ENCODE results near the gene LYAR. TPM values are rescaled to one million over a fixed set of nuclear protein-coding genes. Genes with fewer than 3 reads are reported as not detected.
A peak's percentile ranks its signal among the peaks of the same experiment; 100 is the strongest.

Gene LYAR
- total RNA-seq, 1 donor from 2014 or later = 93.9 TPM

DNA sequence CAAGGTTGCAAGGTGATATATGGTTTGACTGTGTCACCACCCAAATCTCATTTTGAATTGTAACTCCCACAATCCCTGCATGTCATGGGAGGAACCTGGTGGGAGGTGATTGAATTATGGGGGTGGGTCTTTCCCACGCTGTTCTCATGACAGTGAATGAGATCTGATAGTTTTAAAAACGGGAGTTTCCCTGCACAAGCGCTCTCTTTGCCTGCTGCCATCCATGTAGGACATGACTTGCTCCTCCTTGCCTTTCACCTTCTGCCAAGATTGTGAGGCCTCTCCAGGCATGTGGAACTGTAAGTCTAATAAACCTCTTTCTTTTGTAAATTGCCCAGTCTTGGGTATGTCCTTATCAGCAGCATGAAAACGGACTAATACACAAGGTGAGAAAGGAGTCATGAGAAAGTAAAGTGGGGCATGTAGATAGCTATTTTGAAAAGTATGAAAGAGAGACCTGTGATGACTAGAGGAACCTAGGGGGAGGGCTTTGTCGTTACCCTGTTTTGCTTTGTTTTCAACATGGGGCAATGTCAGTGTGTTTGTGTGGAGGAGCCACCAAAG is 6.4 kb upstream of the LYAR start:
- no peak overlapping the region for H3K27ac Mint-ChIP-seq
- H3K4me1 Mint-ChIP-seq = peaks cover 18% of the 10 kb centered on the region
- intact Hi-C loops (cut with micrococcal nuclease) = no loop called here
- H3K36me3 Mint-ChIP-seq (ENCODE audit: low read depth) = peaks cover 22% of the 10 kb centered on the region
- no peak overlapping the region for H3K4me3 Mint-ChIP-seq
- no peak for DNase-seq
- no peaks in the 10 kb centered on the region for H3K27me3 Mint-ChIP-seq
- no peaks in the 10 kb centered on the region for H3K9me3 Mint-ChIP-seq

DNA sequence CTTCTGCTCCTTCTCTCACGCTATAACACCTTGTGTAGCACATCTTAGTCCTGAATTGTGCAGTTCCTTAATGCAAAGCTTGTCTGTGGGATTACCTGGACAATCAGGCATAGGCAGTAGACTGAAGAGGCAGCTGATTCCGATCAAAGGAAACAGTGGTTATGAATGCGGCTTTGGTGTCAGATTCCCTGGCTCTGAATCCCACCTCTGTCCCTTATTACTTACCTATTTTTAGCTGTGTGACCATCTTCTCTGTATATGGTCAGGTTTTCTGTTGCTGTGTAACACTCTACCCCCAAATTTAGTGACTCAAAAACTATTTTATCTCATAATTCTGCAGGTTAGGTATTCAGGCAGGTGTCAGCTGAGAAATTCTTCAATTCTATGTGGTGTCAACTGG is 3.3 kb upstream of the LYAR start:
- H3K4me3 Mint-ChIP-seq = no peak overlapping the region
- intact Hi-C loops (cut with micrococcal nuclease) = no loop called here
- no peak for DNase-seq
- H3K4me1 Mint-ChIP-seq = peaks cover 32% of the 10 kb centered on the region
- no peaks in the 10 kb centered on the region for H3K9me3 Mint-ChIP-seq
- H3K27me3 Mint-ChIP-seq = no peaks in the 10 kb centered on the region
- no peak overlapping the region for H3K27ac Mint-ChIP-seq
- H3K36me3 Mint-ChIP-seq (ENCODE audit: low read depth) = peaks cover 21% of the 10 kb centered on the region

DNA sequence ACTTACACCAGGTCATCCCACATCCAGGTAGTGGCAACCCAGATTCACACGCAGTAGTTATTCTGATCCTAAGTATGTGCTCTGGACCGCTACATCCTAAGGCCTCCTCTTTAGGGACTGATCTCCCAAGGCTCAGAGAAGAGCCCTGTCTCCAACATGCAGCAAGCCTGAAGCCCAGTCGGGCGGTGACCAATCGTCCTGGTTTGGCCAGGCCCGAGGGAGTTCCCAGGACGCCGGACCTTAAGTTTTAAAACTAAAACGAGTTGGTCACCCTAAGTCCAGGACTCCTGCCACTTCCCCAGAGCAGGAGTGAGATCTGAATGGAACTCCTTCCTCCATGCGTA is 385 bp downstream of the LYAR start:
- Mint-ChIP-seq H3K27ac (peak overlapping the region; percentile 95), H3K4me3 (peak overlapping the region; percentile 99), H3K27me3 (no peaks in the 10 kb centered on the region), H3K4me1 (peaks cover 38% of the 10 kb centered on the region), H3K36me3 (ENCODE audit: low read depth) (peaks cover 25% of the 10 kb centered on the region), H3K9me3 (no peaks in the 10 kb centered on the region)
- no peak for DNase-seq
- intact Hi-C loops (cut with micrococcal nuclease) = no loop called here

DNA sequence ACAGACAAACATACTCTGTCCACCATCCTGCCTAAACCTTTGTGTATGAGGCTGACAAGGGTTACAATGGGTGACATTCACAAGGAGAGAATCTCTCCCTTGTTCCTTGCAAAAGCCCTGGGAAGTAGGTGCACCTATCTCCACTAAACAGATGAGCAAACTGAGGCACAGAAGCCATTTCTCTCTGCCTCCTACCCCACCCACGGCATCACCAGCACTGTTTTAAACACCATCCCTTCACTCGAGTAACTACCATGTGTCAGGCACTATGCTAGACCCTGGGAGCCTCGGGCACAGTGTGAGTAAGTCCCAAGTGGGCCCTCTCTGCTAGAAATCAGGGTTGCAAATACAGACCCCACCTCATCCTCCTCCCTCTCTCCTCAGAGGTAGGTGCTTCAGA is 899 bp downstream of the LYAR start:
- Mint-ChIP-seq H3K4me3 (peak overlapping the region; percentile 99), H3K27ac (peak overlapping the region; percentile 95), H3K4me1 (peaks cover 38% of the 10 kb centered on the region), H3K27me3 (no peaks in the 10 kb centered on the region), H3K9me3 (no peaks in the 10 kb centered on the region), H3K36me3 (ENCODE audit: low read depth) (peaks cover 27% of the 10 kb centered on the region)
- no peak for DNase-seq
- intact Hi-C loops (cut with micrococcal nuclease) = no loop called here

DNA sequence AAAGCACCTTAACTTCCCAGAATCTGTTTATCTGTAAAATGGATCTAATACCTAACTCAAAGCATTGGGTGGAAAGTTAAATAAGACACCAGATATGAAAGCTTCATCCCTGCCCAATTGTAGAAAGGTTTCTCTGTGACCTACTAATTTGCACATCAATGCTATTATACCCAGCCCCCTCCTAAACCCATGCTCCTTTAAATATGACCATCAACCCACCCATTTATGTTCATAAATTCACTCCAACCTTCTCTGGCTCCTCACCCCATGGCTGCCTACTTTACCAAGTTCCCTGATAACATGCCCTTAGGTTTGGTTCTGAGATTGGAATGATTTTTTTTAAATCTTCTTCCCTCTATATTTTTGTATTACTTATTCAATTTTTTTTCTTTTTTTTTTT is 1.9 kb downstream of the LYAR start:
- intact Hi-C loops (cut with micrococcal nuclease) = no loop called here
- DNase-seq = no peak
- Mint-ChIP-seq H3K4me3 (peak overlapping the region; percentile 46), H3K27me3 (no peaks in the 10 kb centered on the region), H3K27ac (no peak overlapping the region), H3K9me3 (no peaks in the 10 kb centered on the region), H3K36me3 (ENCODE audit: low read depth) (peaks cover 35% of the 10 kb centered on the region), H3K4me1 (peaks cover 38% of the 10 kb centered on the region)

DNA sequence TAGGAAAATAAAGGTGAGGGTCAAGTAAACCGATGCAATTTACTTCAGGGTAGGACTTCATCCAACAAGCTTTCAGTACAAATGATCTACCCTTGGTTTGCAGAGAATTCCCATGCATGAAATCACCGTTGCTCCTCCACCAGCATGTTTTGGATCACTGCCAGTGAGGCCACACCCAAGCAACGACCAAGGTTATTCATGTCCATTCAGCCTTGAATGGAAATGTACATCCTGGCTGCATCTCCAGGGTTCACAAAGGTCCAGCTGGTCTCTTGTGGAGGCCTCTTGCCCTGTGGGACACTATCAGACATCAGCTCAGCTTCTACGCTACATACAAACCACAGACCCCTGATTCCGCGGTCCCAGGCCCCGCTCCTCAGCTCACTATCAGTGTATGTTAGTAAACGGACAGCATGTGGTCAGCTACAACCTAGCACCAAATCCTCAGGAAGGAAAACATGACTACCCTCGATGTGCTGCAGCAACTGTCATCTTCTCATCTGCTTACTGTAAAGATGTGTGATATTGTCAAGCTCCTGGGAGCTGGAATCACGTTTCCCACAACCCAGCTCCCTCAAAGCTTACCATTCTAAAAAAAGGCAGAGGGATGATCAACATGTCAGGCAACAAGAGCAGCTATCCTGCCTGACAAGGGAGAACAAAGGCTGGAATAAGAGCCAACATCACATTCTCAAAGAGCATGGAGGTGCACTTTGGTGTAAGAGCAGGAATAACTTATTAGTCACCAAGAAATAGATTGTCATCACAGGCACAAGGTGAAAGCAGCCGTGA is 4.9 kb downstream of the LYAR start:
- no peak for DNase-seq
- Mint-ChIP-seq H3K4me1 (peaks cover 25% of the 10 kb centered on the region), H3K4me3 (no peak overlapping the region), H3K27ac (no peak overlapping the region), H3K27me3 (no peaks in the 10 kb centered on the region), H3K36me3 (ENCODE audit: low read depth) (peaks cover 52% of the 10 kb centered on the region), H3K9me3 (no peaks in the 10 kb centered on the region)
- intact Hi-C loops (cut with micrococcal nuclease) = no loop called here

GRCh38 chr4:4281787-4282186 is 8.2 kb downstream of the LYAR start:
- peaks cover 59% of the 10 kb centered on the region for H3K36me3 Mint-ChIP-seq (ENCODE audit: low read depth)
- no peak overlapping the region for H3K4me3 Mint-ChIP-seq
- no peak for DNase-seq
- intact Hi-C loops (cut with micrococcal nuclease) = no loop called here
- no peak overlapping the region for H3K27ac Mint-ChIP-seq
- no peaks in the 10 kb centered on the region for H3K9me3 Mint-ChIP-seq
- no peaks in the 10 kb centered on the region for H3K27me3 Mint-ChIP-seq
- H3K4me1 Mint-ChIP-seq = peaks cover 7% of the 10 kb centered on the region

GRCh38 chr4:4277531-4277930 is 12.4 kb downstream of the LYAR start:
- intact Hi-C loops (cut with micrococcal nuclease) = no loop called here
- H3K9me3 Mint-ChIP-seq = no peaks in the 10 kb centered on the region
- no peak for DNase-seq
- no peak overlapping the region for H3K4me3 Mint-ChIP-seq
- H3K36me3 Mint-ChIP-seq (ENCODE audit: low read depth) = peaks cover 49% of the 10 kb centered on the region
- H3K4me1 Mint-ChIP-seq = peaks cover 2% of the 10 kb centered on the region
- H3K27me3 Mint-ChIP-seq = no peaks in the 10 kb centered on the region
- H3K27ac Mint-ChIP-seq = no peak overlapping the region

- Mint-ChIP-seq H3K4me3 (no peak overlapping the region), H3K36me3 (ENCODE audit: low read depth) (peaks cover 49% of the 10 kb centered on the region), H3K9me3 (no peaks in the 10 kb centered on the region), H3K27ac (no peak overlapping the region), H3K4me1 (peaks cover 17% of the 10 kb centered on the region), H3K27me3 (no peaks in the 10 kb centered on the region)
- no peak for DNase-seq
- intact Hi-C loops (cut with micrococcal nuclease) = no loop called here
These were observed 15.7 kb downstream of the LYAR start for GRCh38 chr4:4274226-4274625.

- Mint-ChIP-seq H3K36me3 (ENCODE audit: low read depth) (peaks cover 54% of the 10 kb centered on the region), H3K4me1 (peaks cover 23% of the 10 kb centered on the region), H3K4me3 (no peak overlapping the region), H3K27ac (no peak overlapping the region), H3K27me3 (no peaks in the 10 kb centered on the region), H3K9me3 (no peaks in the 10 kb centered on the region)
- intact Hi-C loops (cut with micrococcal nuclease) = no loop called here
- DNase-seq = no peak
These were observed 18.0 kb downstream of the LYAR start for GRCh38 chr4:4271912-4272311.

DNA sequence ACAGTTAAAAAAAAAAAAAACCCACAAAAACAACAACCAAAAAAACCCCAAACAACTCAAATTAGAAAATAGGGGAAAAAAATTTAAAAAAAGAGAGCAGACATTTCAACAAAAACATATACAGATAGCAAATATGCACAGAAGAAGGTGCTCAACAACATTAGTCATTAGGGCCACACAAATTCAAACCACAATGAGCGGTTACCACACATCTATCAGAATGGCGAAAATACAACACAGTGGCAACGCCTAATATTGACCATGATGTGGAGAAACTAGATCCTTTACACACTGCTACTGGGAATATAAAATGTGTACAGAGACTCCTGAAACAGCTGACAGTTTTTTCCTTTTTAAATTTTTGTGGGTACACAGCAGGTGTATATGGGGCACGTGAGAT is 19.4 kb downstream of the LYAR start:
- H3K27me3 Mint-ChIP-seq = no peaks in the 10 kb centered on the region
- peaks cover 56% of the 10 kb centered on the region for H3K36me3 Mint-ChIP-seq (ENCODE audit: low read depth)
- no peak overlapping the region for H3K27ac Mint-ChIP-seq
- H3K9me3 Mint-ChIP-seq = no peaks in the 10 kb centered on the region
- DNase-seq = no peak
- intact Hi-C loops (cut with micrococcal nuclease) = no loop called here
- H3K4me1 Mint-ChIP-seq = peaks cover 23% of the 10 kb centered on the region
- H3K4me3 Mint-ChIP-seq = peak overlapping the region; percentile 11

DNA sequence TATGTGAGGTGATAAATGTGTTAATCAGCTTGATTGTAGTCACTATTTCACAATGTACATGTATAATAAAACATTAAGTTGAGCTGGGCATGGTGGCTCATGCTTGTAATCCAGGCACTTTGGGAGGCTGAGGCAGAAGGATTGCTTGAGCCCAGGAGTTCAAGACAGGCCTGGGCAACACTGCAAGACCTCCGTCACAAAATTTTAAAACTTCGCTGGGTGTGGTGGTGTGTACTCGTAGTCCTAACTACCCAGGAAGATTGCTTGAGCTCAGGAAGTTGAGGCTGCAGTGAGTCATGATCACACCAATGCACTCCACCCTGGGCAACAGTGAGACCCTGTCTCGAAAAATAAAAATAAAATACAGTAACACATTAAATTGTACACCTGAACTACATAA is 20.1 kb downstream of the LYAR start:
- Mint-ChIP-seq H3K4me3 (peak overlapping the region; percentile 11), H3K27ac (peak overlapping the region; percentile 69), H3K27me3 (no peaks in the 10 kb centered on the region)

DNA sequence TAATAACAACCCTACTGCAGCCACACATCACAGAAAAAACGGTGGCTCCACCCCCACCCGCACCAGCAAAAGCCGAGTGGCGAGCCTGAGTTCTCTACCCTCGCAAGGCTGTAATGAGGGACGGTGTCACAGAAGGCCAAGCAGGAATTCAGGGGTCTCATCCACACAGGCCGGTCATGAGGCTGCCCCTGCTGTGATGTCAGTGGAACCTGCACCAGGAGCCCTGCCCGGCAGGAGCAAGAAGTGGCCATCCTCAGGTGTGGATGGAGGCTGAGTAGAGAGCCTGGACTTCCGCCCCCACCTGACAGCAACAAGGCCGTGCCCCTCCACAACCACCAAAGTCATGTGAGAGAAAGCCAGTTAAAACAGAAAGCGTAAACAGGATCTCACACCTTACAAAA is 20.6 kb downstream of the LYAR start:
- H3K27me3 Mint-ChIP-seq = no peaks in the 10 kb centered on the region
- intact Hi-C loops (cut with micrococcal nuclease) = no loop called here
- H3K36me3 Mint-ChIP-seq (ENCODE audit: low read depth) = peaks cover 51% of the 10 kb centered on the region
- H3K4me3 Mint-ChIP-seq = peak overlapping the region; percentile 11
- H3K4me1 Mint-ChIP-seq = peaks cover 22% of the 10 kb centered on the region
- peak; percentile 61 for DNase-seq
- H3K9me3 Mint-ChIP-seq = no peaks in the 10 kb centered on the region
- peak overlapping the region; percentile 69 for H3K27ac Mint-ChIP-seq

More for the DNA sequence above, 20.1 kb downstream of the LYAR start:
- Mint-ChIP-seq H3K9me3 (no peaks in the 10 kb centered on the region), H3K36me3 (ENCODE audit: low read depth) (peaks cover 56% of the 10 kb centered on the region), H3K4me1 (peaks cover 23% of the 10 kb centered on the region)
- peak; percentile 63 for DNase-seq
- intact Hi-C loops (cut with micrococcal nuclease) = no loop called here

GRCh38 chr4:4268776-4269175 is 21.2 kb downstream of the LYAR start:
- peaks cover 48% of the 10 kb centered on the region for H3K36me3 Mint-ChIP-seq (ENCODE audit: low read depth)

GRCh38 chr4:4267981-4268380 is 22.0 kb downstream of the LYAR start:
- no peak for DNase-seq
- Mint-ChIP-seq H3K4me1 (peaks cover 20% of the 10 kb centered on the region), H3K27me3 (peaks cover 2% of the 10 kb centered on the region), H3K36me3 (ENCODE audit: low read depth) (peaks cover 45% of the 10 kb centered on the region), H3K4me3 (no peak overlapping the region), H3K9me3 (no peaks in the 10 kb centered on the region), H3K27ac (no peak overlapping the region)
- intact Hi-C loops (cut with micrococcal nuclease) = no loop called here

More at GRCh38 chr4:4268776-4269175, 21.2 kb downstream of the LYAR start:
- Mint-ChIP-seq H3K27ac (peak overlapping the region; percentile 5), H3K27me3 (no peaks in the 10 kb centered on the region), H3K9me3 (no peaks in the 10 kb centered on the region), H3K4me1 (peaks cover 20% of the 10 kb centered on the region), H3K4me3 (peak overlapping the region; percentile 23)
- no peak for DNase-seq
- intact Hi-C loops (cut with micrococcal nuclease) = no loop called here

Measured in activated CD4-positive, alpha-beta T cell treated with anti-CD3 and anti-CD28 coated beads, Interleukin-2, amount 10 ng/mL, durations not matched to agents 24 days and 14 days (primary cell).